ENCODE results near the gene LILRA6.
"Not testable (repeated sequence)": the region's sequence is repeated elsewhere in the genome, so short reads cannot be mapped to it uniquely, and the experiment has no call there.

Gene LILRA6

DNA sequence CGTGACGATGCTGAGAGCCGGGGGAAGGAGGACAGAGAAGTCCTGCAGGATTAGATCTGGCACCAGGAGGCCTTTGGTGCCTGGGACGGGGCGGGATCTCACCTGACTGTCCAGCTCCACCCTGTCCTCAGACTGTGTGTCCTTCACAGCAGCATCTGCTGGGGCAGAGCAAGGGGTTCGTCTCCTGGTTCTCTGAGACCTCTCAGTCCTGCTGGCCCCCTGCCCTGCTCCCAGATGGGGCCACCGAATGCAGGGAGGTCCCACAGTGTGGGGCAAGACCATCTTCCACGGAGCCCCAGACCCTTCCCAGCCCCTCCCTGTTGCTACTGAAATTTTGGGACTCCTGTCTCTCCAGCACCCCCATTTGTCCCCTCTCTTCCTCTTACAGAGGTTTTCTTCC lies 24.3 kb downstream of the LILRA6 start:
- no peak for DNase-seq (ENCODE audit: extremely low spot score)
- ChIA-PET CTCF (no interaction called here), POLR2A (no interaction called here)
- TF ChIP-seq, protein P1, sequence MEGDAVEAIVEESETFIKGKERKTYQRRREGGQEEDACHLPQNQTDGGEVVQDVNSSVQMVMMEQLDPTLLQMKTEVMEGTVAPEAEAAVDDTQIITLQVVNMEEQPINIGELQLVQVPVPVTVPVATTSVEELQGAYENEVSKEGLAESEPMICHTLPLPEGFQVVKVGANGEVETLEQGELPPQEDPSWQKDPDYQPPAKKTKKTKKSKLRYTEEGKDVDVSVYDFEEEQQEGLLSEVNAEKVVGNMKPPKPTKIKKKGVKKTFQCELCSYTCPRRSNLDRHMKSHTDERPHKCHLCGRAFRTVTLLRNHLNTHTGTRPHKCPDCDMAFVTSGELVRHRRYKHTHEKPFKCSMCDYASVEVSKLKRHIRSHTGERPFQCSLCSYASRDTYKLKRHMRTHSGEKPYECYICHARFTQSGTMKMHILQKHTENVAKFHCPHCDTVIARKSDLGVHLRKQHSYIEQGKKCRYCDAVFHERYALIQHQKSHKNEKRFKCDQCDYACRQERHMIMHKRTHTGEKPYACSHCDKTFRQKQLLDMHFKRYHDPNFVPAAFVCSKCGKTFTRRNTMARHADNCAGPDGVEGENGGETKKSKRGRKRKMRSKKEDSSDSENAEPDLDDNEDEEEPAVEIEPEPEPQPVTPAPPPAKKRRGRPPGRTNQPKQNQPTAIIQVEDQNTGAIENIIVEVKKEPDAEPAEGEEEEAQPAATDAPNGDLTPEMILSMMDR (IDR thresholded peaks at IDR 0.05; ENCODE audit: control extremely low read depth, extremely low read depth, low read depth, missing control alignments) = no peak

DNA sequence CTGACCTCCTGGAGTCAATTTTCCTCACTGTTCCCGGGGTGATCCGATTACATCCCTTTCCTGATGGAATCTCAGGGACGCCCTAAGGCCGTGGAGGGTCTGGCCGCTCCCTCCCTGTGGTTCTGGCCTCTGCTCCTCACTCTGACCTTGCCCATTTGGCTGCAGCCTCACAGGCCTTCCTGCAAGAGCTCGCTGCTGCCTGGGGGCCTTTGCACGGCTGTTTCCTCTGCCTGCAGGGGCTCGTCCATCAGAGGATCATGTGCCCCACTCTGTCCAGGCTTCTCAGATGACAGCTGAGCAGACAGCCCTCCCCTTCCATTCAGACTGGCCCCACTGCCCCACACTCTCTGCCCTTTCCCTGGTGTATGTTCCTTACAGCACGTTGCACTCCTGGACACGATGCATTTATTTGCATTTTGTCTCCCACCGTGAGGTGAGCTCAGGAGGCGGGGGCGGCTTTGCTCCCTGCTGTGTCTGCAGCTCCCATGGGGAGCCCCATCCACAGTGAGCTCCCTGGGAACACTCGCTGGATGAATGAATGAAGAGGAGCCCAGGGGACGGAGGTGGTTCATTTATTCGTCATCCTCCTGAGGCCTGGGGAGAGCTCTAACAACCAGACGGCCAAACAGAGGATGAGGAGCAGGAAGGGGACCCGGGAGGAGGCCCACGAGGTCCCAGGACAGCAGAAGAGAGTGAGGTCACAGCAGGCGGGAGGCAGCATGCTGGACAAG lies 24.9 kb downstream of the LILRA6 start:
- POLR2A ChIA-PET = interaction anchor here (1.0 kb wide), 1 partner anchor 12 kb away, joined by 4 read pairs; no protein-coding TSS in a partner anchor
- CTCF ChIA-PET; DNase-seq (ENCODE audit: extremely low spot score): not testable (repeated sequence)

DNA sequence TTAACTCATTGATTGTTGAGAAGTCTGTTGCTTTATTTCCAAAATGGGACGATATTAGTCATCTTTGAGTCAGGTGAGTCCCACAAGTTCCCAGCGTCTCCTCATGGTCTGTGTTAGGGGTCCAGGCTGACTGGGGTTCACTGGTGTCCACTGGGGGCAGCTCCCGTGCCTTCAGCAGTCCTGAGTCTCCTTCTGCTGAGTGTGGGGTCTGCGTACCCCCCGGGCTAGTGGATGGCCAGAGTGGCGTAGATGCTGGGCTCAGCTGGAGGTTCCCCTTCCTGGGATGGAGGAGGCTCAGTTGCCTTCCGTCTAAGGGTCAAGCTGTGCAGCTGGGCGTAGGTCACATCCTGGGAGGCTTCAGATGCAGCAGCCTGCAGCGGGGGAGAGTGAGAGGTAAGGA lies 25.7 kb downstream of the LILRA6 start:
- DNase-seq (ENCODE audit: extremely low spot score) = no peak
- CTCF ChIA-PET = no interaction called here
- POLR2A ChIA-PET = interaction anchor here (1.0 kb wide), 1 partner anchor 11 kb away, joined by 4 read pairs; no protein-coding TSS in a partner anchor
- TF ChIP-seq, protein P1 (IDR thresholded peaks at IDR 0.05; ENCODE audit: control extremely low read depth, extremely low read depth, low read depth, missing control alignments) = no peak

DNA sequence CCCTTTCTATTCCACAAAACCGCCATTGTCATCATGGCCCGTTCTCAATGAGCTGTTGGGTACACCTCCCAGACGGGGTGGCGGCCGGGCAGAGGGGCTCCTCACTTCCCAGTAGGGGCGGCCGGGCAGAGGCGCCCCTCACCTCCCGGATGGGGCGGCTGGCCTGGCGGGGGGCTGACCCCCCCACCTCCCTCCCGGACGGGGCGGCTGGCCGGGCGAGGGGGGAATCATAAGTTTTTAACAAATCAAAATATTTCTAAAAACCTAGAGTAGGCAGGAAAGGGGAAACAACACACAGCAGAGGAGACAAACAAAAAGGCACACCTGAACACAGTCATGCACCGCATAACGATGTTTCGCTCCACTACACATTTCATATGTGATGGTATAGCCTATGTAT lies 27.9 kb downstream of the LILRA6 start:
- DNase-seq (ENCODE audit: extremely low spot score); POLR2A ChIA-PET: not testable (repeated sequence)
- CTCF ChIA-PET = interaction anchor here (1.0 kb wide), 1 partner anchor 12 kb away, joined by 3 read pairs; no protein-coding TSS in a partner anchor

DNA sequence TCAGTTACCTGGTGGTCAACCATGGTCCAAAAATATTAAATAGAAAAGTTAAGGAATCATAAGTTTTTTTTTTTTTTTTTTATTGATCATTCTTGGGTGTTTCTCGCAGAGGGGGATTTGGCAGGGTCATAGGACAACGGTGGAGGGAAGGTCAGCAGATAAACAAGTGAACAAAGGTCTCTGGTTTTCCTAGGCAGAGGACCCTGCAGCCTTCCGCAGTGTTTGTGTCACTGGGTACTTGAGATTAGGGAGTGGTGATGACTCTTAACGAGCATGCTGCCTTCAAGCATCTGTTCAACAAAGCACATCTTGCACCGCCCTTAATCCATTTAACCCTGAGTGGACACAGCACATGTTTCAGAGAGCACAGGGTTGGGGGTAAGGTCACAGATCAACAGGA lies 28.4 kb downstream of the LILRA6 start:
- DNase-seq (ENCODE audit: extremely low spot score); POLR2A ChIA-PET: not testable (repeated sequence)
- CTCF ChIA-PET = interaction anchor here (1.0 kb wide), 1 partner anchor 12 kb away, joined by 3 read pairs; no protein-coding TSS in a partner anchor

DNA sequence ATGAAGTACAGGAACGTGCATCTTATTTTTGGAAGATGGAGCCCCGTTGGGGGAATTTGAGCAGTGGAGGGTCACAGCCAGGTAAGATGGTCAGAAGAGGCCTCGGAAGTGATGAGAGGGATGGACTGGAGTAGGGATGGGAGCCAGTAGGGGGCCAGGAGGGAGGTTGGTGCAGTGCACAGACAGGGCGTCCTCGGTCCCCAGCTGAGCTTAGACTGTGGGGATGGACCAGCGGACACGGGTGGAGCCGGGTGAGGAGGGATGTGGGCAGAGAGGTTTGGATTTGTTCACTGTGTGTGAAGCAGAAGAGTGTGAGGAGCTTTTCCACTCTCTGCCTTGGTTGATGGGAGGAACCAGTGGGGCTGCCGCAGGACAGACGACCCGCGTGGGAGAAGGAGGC lies 31.4 kb downstream of the LILRA6 start:
- DNase-seq (ENCODE audit: extremely low spot score) = no peak
- CTCF ChIA-PET = interaction anchor here (1.6 to 2.0 kb wide), 2 partner anchors 20 to 55 kb away, joined by 4 to 5 read pairs; no protein-coding TSS in a partner anchor
- POLR2A ChIA-PET = interaction anchor here (0.7 to 1.3 kb wide), 2 partner anchors 10 to 73 kb away, joined by 4 to 11 read pairs; partner anchors contain the start of gene RPS9
- TF ChIP-seq, protein P1 (IDR thresholded peaks at IDR 0.05; ENCODE audit: control extremely low read depth, extremely low read depth, low read depth, missing control alignments) = no peak

DNA sequence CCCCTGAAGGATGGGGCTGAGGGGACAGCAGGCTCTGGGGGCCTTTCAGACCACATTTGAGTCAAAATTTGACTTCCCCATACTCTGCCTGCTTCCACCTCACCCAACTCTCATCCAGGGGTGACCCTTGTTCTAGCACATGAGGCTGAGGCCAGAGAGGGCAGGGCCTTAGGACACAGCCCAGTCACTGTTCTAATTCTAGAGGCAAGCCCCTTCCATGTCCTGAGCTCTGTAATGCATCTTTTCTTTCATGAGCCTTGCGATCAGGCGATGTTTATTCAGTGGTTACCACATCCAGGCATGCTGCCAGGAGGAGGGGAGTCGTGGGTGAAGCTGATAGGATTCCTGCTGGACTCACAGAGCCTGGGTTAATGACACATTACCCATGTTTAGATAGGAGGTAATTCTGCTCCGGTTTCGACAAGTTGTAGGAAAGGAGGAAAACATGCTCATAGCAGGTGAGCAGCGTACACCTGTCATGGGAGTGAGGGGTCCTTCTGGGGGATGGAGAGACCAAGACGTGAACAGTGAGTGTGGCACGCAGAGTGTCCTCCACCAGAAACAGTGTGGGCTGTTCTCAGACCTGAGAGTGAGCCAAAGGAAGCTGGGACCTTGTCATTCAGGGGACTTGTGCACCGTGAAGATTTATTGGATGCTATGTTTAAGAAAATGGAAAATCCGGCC lies 32.6 kb downstream of the LILRA6 start:
- no peak for DNase-seq (ENCODE audit: extremely low spot score)
- TF ChIP-seq, protein P1 (IDR thresholded peaks at IDR 0.05; ENCODE audit: control extremely low read depth, extremely low read depth, low read depth, missing control alignments) = no peak
- CTCF ChIA-PET = interaction anchor here (1.6 kb wide), 1 partner anchor 21 kb away, joined by 4 read pairs; no protein-coding TSS in a partner anchor
- POLR2A ChIA-PET = interaction anchor here (1.1 to 5.7 kb wide), 2 partner anchors 10 to 21 kb away, joined by 3 to 30 read pairs; partner anchors contain the start of genes MBOAT7 and RPS9
